SIG-M5 (cell line): ENCODE data around the gene TMEM203.
"Not testable (repeated sequence)": the region's sequence is repeated elsewhere in the genome, so short reads cannot be mapped to it uniquely, and the experiment has no call there.

Experiments used
- DNase-seq: peaks from one replicate; lab custom pipeline; 2025; lab: John Stamatoyannopoulos, UW

TMEM203 gene

GRCh38 chr9:137242269-137243203 is 37.1 kb upstream of the TMEM203 start:
- DNase-seq, result no peak

GRCh38 chr9:137241490-137242268 is 36.2 kb upstream of the TMEM203 start:
- no peak for DNase-seq

- DNase-seq, result peak; percentile 98
Measured at GRCh38 chr9:137240841-137241489, 35.5 kb upstream of the TMEM203 start, which contains the start of gene TUBB4B. TSS of gene TUBB4B (plus strand) at chr9:137241287. CDS start at chr9:137241361, 74 bp downstream.

- no peak for DNase-seq
Measured at GRCh38 chr9:137240318-137240840, 34.9 kb upstream of the TMEM203 start.

GRCh38 chr9:137239541-137240200 is 34.2 kb upstream of the TMEM203 start:
- DNase-seq, result not testable (repeated sequence)

- DNase-seq, result no peak
Measured at GRCh38 chr9:137237759-137238726, 32.6 kb upstream of the TMEM203 start.

GRCh38 chr9:137236936-137237421 is 31.5 kb upstream of the TMEM203 start:
- no peak for DNase-seq

GRCh38 chr9:137236238-137236935 is 30.9 kb upstream of the TMEM203 start:
- DNase-seq, result no peak

GRCh38 chr9:137235424-137236237 is 30.2 kb upstream of the TMEM203 start:
- no peak for DNase-seq

GRCh38 chr9:137234758-137235423 is 29.4 kb upstream of the TMEM203 start:
- DNase-seq, result no peak

GRCh38 chr9:137234055-137234697 is 28.7 kb upstream of the TMEM203 start:
- no peak for DNase-seq

- DNase-seq, result no peak
Measured at GRCh38 chr9:137233143-137233980, 27.9 kb upstream of the TMEM203 start.

- DNase-seq, result no peak
Measured at GRCh38 chr9:137232510-137232909, 27.1 kb upstream of the TMEM203 start.

GRCh38 chr9:137232101-137232500 is 26.7 kb upstream of the TMEM203 start:
- DNase-seq, result no peak

- no peak for DNase-seq
Measured at GRCh38 chr9:137231372-137232039, 26.1 kb upstream of the TMEM203 start.
